HG03103 (cell line): ENCODE data around the gene ITGB8.
"Not testable (repeated sequence)": the region's sequence is repeated elsewhere in the genome, so short reads cannot be mapped to it uniquely, and the experiment has no call there.

ENCODE experiments used
- ATAC-seq: cut with Tn5 transposase; IDR thresholded peaks from one replicate; pipeline ENCODE4 v1.9.1; 2021; ENCODE audit warnings: low read depth; ENCODE audit not compliant: unreplicated experiment

Gene ITGB8

GRCh38 chr7:20330239-20330927 lies at the start of gene ITGB8:
ITGB8 (plus strand) TSS chr7:20330900; CDS start chr7:20331807, 907 bp downstream.
- peak; percentile 52 for ATAC-seq

DNA sequence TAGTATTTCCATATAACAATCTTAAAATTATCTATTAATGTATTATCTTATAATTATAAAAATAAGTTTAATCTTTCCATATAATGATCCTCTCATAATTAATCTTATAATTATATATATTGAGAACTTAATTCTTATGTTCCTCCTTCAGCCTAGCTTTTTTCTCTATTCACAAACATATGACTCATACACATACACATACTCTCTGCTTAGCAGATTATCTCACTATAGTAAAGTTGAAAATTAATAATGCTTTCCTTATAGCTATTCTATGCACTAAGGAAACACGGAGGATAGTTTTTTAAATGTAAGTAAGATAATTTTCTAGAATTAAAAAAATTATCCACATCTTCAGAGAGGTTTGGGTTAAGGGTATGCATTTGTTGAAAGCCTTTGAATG lies 47.7 kb upstream of the ITGB8 start:
- ATAC-seq: no peak

- ATAC-seq: no peak
Measured at GRCh38 chr7:20283385-20283784, 47.3 kb upstream of the ITGB8 start.

DNA sequence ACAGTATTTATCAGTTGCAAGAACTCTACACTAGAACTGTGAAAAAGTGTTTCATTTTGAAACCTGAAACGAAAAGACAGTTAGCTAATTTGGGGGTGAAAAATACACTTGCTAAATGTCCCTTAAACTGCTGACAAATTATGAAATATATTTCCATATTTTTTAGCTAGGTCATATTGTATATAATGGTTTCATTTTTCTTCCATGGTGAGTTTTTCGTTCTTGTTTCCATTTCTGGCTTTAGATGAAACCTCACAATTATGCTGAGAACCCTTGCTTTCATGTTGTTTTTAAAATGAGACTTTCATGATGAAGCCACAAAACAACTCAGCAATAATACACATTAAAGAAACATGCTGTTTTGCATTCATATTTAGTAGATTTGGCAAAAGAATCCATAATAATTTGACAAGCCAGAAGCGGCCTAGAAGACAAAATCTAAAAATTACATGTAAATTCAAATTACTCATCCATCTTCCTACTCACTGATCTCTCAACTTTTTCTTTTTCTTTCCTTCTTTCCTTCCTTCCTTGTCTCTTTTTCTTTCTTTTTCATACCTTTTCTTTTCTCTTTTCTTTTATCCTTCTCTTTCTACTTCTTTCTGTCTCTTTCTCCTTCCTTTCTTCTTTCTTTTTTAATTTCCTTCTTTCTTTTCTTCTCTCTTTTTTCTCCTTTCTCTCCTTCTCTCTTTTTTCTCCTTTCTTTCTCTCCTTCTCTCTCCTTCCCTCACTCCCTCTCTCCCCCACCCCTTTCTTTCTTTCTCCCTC lies 46.5 kb upstream of the ITGB8 start:
- peak; percentile 60 for ATAC-seq

GRCh38 chr7:20284771-20285143 lies 45.9 kb upstream of the ITGB8 start:
- no peak for ATAC-seq

GRCh38 chr7:20287317-20287716 lies 43.4 kb upstream of the ITGB8 start:
- no peak for ATAC-seq

DNA sequence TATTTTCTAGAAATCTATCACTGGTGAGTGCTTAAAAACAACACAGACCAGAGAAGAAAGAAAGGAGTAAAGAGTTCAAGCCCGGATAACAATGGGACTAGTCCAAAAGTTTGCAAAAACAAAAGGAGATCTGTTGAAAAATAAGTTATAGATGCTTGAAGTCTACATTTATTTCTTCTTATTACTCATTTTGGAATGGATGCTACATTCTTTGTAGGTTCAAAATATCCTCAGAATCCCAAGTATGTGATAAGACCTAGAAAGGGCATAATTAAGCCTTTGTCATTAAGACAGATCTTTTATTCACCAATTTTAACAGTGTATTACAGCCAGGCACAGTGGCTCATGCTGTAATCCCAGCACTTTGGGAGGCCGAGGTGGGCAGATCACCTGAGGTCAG lies 42.7 kb upstream of the ITGB8 start:
- no peak for ATAC-seq

DNA sequence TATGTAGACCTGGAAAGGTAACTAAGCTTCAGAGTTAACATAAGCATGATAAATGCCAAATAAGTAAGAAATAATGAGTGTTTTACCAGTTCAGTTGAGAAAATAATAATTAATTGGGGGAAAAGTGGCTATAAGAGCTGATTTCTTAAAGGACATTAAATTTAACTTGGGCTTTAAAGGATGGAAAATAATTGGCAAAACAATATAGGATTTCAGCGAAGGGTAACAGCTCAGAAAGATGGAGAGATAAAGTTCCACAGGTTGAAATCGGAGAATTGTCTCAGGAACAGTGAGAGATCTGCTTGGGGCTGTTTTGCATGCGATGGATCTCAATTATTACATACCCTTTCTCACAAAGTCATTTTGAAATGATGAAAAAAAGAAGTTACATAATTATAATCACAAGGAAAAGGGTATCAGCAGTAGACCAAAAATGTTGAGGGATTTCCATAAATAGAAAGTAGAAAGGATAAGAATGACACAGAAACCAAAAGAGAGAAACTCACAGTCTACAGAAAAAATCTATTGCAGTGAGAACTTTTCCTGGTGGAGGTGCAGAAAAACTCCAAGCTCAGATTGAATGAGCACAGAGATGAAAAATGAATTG lies 40.1 kb upstream of the ITGB8 start:
- no peak for ATAC-seq

- ATAC-seq: no peak
Measured at GRCh38 chr7:20293336-20293735, 37.4 kb upstream of the ITGB8 start.

DNA sequence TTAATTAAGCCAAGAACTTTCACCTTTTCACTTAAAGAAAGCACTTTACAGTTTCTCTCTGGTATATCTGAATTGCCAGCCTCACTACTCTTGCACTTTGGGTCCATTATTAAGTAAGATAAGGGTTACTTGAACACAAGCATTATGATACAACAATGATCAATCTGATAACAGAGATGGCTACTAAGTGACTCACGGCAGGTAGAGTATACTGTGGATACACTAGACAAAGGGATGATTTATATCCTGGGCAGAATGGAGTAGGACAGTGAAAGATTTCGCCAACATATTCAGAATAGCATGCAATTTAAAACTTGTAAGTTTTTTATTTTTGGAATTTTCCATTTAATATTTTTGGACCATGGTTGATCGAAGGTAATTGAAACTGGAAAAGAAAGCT lies 34.3 kb upstream of the ITGB8 start:
- ATAC-seq: no peak

DNA sequence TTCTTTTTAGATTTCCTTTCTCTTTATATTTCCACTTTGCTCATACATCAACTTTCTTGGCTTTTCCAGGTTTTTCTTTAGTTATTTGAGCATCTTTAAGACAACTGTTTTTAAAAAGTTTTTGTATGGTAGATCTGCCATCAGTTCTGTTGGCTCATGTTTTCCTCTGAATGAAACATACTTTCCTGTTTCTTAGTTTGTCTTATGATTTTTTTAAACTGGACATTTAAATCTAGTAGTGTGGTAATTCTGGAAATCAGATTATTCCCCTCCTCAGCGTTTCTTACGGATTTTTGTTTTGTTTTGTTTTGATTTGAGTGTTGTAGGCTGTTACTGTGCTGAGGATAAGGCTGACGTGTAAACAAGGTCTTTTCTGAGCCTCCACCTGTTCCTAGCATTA lies 33.8 kb upstream of the ITGB8 start:
- no peak for ATAC-seq

GRCh38 chr7:20298486-20298901 lies 32.2 kb upstream of the ITGB8 start:
- ATAC-seq: no peak

DNA sequence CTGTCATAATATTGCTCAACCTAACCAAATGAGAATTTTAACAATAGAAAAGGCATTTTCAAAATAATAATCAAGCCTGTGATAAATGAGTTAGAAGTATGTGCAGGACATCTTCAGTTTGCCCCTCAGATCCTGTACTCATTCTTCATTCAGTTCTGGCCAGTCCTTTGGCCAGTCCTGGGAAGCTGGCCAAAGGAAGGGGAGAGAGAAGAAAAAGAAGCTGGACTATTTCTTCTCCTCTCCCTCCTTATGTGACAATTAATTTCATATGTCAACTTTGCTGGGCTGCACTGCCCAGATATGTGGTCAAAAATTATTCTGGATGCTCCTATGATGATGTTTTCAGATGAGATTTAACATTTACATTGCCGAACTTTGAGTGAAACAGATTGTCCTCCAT lies 31.6 kb upstream of the ITGB8 start:
- no peak for ATAC-seq

DNA sequence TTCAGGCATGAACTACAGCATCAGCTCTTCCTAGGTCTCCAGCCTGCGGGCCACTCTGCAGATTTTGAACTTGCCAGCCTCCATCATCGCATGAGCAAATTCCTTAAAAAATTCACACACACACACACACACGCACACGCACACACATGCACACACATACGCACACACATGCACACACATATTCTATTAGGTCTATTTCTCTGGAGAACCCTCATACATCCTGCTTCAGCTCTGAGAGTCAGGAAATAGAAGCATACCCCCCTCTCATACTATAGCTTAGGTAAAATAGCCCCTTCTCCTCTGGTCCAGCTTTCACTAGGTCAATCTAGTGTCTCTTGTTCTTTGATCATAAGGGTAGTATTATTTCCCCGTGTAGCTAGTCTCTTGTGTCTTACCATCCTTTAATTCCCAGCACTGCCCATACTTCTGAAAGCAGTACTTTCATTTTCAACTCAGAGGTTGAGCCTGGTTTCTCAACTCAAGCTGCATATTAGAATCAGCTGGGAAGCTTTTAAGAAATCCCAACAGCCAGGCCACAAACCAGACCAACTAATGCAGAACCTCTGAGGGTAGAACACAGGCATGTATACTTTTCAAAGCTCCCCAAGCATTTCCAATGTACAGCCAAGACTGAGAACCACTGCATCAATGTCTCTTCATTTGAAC lies 30.9 kb upstream of the ITGB8 start:
- ATAC-seq: peak; percentile 53

GRCh38 chr7:20301311-20301939 lies 29.3 kb upstream of the ITGB8 start:
- ATAC-seq: no peak

- not testable (repeated sequence) for ATAC-seq
Measured at GRCh38 chr7:20302300-20302699, 28.4 kb upstream of the ITGB8 start.

DNA sequence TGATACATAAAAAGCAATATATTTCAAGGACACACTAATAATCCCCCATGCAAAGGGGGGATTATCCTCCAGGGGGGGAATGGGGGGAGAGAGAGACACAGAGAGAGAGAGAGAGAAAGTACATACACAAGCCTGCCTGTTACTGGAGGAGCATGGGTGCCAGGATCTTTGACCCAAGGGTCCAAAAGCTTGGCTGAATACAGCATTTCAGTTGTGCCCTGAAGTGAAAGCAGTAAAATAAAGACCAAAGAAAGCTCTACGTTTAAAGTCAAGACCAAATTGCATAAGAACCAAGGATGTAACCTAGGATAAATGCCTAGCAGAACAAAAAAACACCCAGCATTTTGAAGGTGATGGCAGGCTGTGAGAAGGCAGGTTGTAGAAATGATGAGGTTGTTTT lies 27.8 kb upstream of the ITGB8 start:
- no peak for ATAC-seq

- ATAC-seq: no peak
Measured at GRCh38 chr7:20304366-20304765, 26.3 kb upstream of the ITGB8 start.

DNA sequence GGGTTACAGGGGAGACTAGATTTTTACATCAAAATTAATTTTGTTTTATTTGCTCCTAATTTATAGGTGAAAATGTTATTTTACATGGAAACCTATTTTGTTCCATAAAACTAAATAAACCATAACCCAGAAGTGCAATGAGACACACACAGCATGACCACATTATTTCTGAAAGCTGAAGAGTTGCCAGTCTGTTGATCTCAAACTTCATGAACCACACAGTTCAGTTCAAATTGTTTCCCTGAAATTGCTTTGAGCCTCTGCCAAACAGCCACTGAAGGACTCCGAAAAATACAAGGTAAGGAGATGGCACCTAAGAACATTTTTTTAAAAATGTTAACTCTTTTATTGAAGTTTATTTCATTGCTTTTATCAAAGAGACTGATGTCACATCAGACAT lies 25.0 kb upstream of the ITGB8 start:
- no peak for ATAC-seq

DNA sequence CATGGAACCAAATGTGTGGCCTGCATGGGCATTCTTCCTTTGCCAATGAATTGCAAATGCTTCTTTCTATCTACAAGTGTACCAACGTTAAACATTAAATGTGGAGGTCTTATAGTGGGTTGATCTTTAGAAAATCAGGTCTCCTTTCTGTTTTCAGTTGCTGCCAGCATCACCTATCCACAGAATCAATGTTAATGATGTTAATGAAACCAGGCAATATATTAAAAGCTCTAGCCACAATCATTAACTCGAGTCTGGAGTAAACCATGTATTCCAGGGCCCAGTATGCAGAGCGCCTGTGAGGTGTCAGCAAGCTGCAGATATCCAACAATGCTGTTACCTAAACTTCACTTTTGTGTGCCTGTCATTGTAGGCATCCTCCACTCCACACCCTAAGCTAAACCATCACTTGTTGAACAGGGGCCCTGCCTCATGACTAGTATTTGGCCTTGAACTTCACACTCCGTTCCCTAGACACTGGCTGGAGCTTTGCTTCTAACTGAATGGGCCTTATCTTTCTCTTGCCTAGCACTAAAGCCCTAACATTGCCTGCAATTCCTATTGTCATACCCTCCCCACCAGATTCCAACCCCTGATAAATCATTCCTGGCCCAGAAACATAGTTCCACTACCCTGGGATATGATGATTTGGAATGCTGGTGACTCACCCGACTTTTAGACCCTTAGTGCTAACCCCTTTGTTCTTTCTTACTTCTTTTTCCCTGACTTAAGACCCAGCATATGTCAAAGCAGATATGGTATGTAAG lies 24.3 kb upstream of the ITGB8 start:
- ATAC-seq: no peak
